Ascending aorta (tissue), 2 donors: ENCODE data around the gene CYP51A1. TPM values are rescaled to one million over a fixed set of nuclear protein-coding genes. Genes with fewer than 3 reads are reported as not detected.

Experiments
- DNase-seq, 2 donors: peaks; one replicate each; pipeline ENCODE4 v3.0.0-alpha.2; 2019; ENCODE audit warnings: low spot score in 2 of 2
- H3K27ac ChIP-seq, 2 donors: fragments of 200-600 bp; sonication (generic); one replicate each; pipeline ENCODE4 v1.5.1; 2016 to 2017; ENCODE audit warnings: mild to moderate bottlenecking in 1 of 2
- H3K27me3 ChIP-seq: fragments of 200-600 bp; sonication (generic); one replicate; pipeline ENCODE4 v1.5.1; 2017
- H3K36me3 ChIP-seq, 2 donors: fragments of 200-600 bp; sonication (generic); one replicate each; pipeline ENCODE4 v1.5.1; 2016
- H3K4me1 ChIP-seq, 2 donors: fragments of 200-600 bp; sonication (generic); one replicate each; pipeline ENCODE4 v1.5.1; 2016 to 2017; ENCODE audit warnings: mild to moderate bottlenecking in 1 of 2
- H3K4me3 ChIP-seq, 2 donors: fragments of 200-600 bp; sonication (generic); one replicate each; pipeline ENCODE4 v1.5.1; 2016 to 2017; ENCODE audit warnings: mild to moderate bottlenecking in 1 of 2
- H3K9me3 ChIP-seq, 2 donors: fragments of 200-600 bp; sonication (generic); one replicate each; pipeline ENCODE4 v1.5.1; 2016
- CTCF ChIP-seq, 3 experiments: fragments of 200-600 bp in 2 of 3; fragments of 450-650 bp in 1 of 3; sonication (generic) in 2 of 3; IDR thresholded peaks; one replicate each; pipeline ENCODE4 v1.5.1; 2016 to 2019; ENCODE audit warnings: antibody characterized with exemption in 3 of 3, mild to moderate bottlenecking in 1 of 3, moderate library complexity in 1 of 3
- intact Hi-C: fragments of 100-400 bp; cut with DNase I; formaldehyde crosslinking; loops from one replicate; pipeline ENCODE4 v1.15.1; 2023
- total RNA-seq: library from RNA; depleted of rRNA; stranded (reverse); fragments of >200 nt; gene quantifications from one replicate; pipeline ENCODE4 v1.1.0, GENCODE V29; 2016

CYP51A1 gene
- total RNA-seq, 1 donor from 2014 or later = 19.9 TPM

GRCh38 chr7:92141161-92141560 is 6.9 kb upstream of the CYP51A1 start:
- H3K36me3 ChIP-seq = no peaks in the 10 kb centered on the region
- no peak for DNase-seq
- intact Hi-C loops = no loop called here

GRCh38 chr7:92137557-92137956 is 3.3 kb upstream of the CYP51A1 start:
- peaks cover 0 to 6% of the 10 kb centered on the region in 2 donors for H3K4me1 ChIP-seq
- TF ChIP-seq CTCF (IDR thresholded peaks at IDR 0.05) = no peak

More at GRCh38 chr7:92141161-92141560, 6.9 kb upstream of the CYP51A1 start:
- H3K27ac ChIP-seq = no peak overlapping the region
- no peak overlapping the region for H3K4me3 ChIP-seq
- no peaks in the 10 kb centered on the region for H3K27me3 ChIP-seq
- no peaks in the 10 kb centered on the region for H3K4me1 ChIP-seq
- H3K9me3 ChIP-seq = no peaks in the 10 kb centered on the region
- no peak for TF ChIP-seq CTCF (IDR thresholded peaks at IDR 0.05)

GRCh38 chr7:92135052-92135889 is 994 bp upstream of the CYP51A1 start:
- Histone ChIP-seq H3K36me3 (peaks cover 0 to 10% of the 10 kb centered on the region in 2 donors), H3K9me3 (no peaks in the 10 kb centered on the region), H3K27me3 (no peaks in the 10 kb centered on the region), H3K4me3 (peak overlapping the region; percentile 67 to 88), H3K4me1 (peaks cover 0 to 10% of the 10 kb centered on the region in 2 donors), H3K27ac (peak overlapping the region; percentile 92 to 93)
- intact Hi-C loops = loop anchor here (2.0 kb wide), 4 partner anchors 44 to 870 kb away; partner anchors contain the start of genes AKAP9, FZD1, LRRD1 and PEX1
- no peak for TF ChIP-seq CTCF (IDR thresholded peaks at IDR 0.05)
- DNase-seq = no peak

More at GRCh38 chr7:92137557-92137956, 3.3 kb upstream of the CYP51A1 start:
- DNase-seq = no peak
- no peak overlapping the region for H3K4me3 ChIP-seq
- H3K9me3 ChIP-seq = no peaks in the 10 kb centered on the region
- intact Hi-C loops = no loop called here
- no peak overlapping the region for H3K27ac ChIP-seq
- no peaks in the 10 kb centered on the region for H3K36me3 ChIP-seq
- no peaks in the 10 kb centered on the region for H3K27me3 ChIP-seq

GRCh38 chr7:92133737-92134270 is 473 bp downstream of the CYP51A1 start:
- intact Hi-C loops = loop anchor here (1.0 to 2.0 kb wide), 6 partner anchors 45 to 869 kb away; partner anchors contain the start of genes AKAP9, ANKIB1, FZD1 and GATAD1
- H3K36me3 ChIP-seq = peaks cover 8 to 20% of the 10 kb centered on the region in 2 donors
- peak overlapping the region; percentile 67 to 88 for H3K4me3 ChIP-seq
- no peaks in the 10 kb centered on the region for H3K9me3 ChIP-seq
- DNase-seq = peak in 1 of 2 donors; percentile 83
- peak overlapping the region; percentile 92 to 93 for H3K27ac ChIP-seq
- peak; percentile 81 to 92 (median 89) for TF ChIP-seq CTCF (IDR thresholded peaks at IDR 0.05)
- H3K27me3 ChIP-seq = no peaks in the 10 kb centered on the region
- H3K4me1 ChIP-seq = peaks cover 0 to 10% of the 10 kb centered on the region in 2 donors

GRCh38 chr7:92133133-92133736 is 1.0 kb downstream of the CYP51A1 start:
- no peak for TF ChIP-seq CTCF (IDR thresholded peaks at IDR 0.05)
- intact Hi-C loops = no loop called here
- DNase-seq = no peak
- Histone ChIP-seq H3K4me3 (peak overlapping the region; percentile 67 to 88), H3K36me3 (peaks cover 13 to 26% of the 10 kb centered on the region in 2 donors), H3K27me3 (no peaks in the 10 kb centered on the region), H3K27ac (peak overlapping the region; percentile 92 to 93), H3K4me1 (peaks cover 0 to 10% of the 10 kb centered on the region in 2 donors), H3K9me3 (no peaks in the 10 kb centered on the region)
